ENCODE results near the gene TCF7L1. TPM values are rescaled to one million over a fixed set of nuclear protein-coding genes. Genes with fewer than 3 reads are reported as not detected.

Gene TCF7L1
- 1.5 and 2.4 TPM in 2 replicates for total RNA-seq

GRCh38 chr2:85132834-85133637, at the start of gene TCF7L1:
TSS of gene TCF7L1 (plus strand) at chr2:85133392. CDS start at chr2:85133685, 293 bp downstream.

GRCh38 chr2:85327822-85328617, 194.8 kb downstream of the TCF7L1 start, which contains the start of gene TGOLN2:
TSS of gene TGOLN2 (minus strand) at chr2:85327989. CDS start at chr2:85327962, 27 bp downstream.

GRCh38 chr2:85354286-85355072, 221.3 kb downstream of the TCF7L1 start, which contains the start of the genes ELMOD3 and RETSAT:
TSS of gene ELMOD3 (plus strand) at chr2:85354769. CDS start at chr2:85357199, 2,430 bp downstream.
TSS of gene RETSAT (minus strand) at chr2:85354528. CDS start at chr2:85354507, 21 bp downstream.

Other genes starting within 250 kb of the TCF7L1 start
- gene TMSB10, start 227.7 kb upstream of the TCF7L1 start, total RNA-seq, result 6,308 and 14,933 TPM in 2 replicates
- gene KCMF1, start 162.2 kb upstream of the TCF7L1 start, total RNA-seq, result 41.6 and 45.6 TPM in 2 replicates
- gene TGOLN2, start 194.6 kb downstream of the TCF7L1 start, total RNA-seq, result 50.0 and 80.5 TPM in 2 replicates
- gene RETSAT, start 221.1 kb downstream of the TCF7L1 start, total RNA-seq, result 60.1 and 71.5 TPM in 2 replicates
- 14.2 and 18.3 TPM in 2 replicates for gene ELMOD3, start 221.4 kb downstream of the TCF7L1 start, total RNA-seq

All from bronchial smooth muscle cell (primary cell).